Activated naive CD4-positive, alpha-beta T cell (primary cell): ENCODE measurements around the gene EPHA2.

Experiments used
- DNase-seq, 4 experiments: peaks; one replicate each; lab custom pipeline; 2025; lab: John Stamatoyannopoulos, UW

Gene EPHA2

DNA sequence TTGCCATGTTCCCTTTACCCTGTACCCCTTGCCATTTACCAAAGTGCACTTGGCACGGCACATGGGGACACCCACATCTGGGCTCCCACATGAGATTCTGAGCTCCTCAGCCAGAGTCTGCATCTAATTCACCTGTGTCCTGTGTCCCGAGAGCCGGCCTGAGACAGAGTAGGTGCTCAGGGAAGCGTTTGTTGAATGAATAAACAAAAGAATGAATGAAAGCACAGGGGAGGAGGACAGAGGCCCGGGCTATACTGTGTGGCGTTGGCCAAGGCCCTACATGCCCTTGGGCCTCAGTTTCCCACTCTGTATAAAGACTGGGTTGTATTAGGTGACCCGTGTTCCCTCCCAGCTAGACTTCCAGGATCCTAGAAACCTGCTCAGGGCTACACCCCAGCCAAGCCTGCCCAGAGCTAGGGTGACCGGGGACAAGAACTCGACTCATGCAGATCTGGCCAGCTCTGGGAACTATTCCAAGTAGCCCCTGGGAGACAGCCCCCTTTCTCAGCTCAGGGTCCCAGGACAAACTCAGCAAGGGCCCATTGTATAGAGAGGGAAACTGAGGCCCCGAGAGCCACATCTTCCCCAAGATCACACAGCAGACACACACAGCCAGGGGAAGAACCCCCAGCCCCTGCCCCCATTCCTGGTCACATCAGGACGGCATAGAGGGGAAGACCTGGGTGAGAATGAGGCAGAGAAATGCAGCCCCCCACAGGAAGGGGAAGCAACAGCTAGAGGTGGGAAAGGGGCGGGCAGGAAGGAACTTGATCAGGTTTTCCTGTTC lies 6.0 kb downstream of the EPHA2 start:
- DNase-seq = no peak

- DNase-seq = no peak
These were observed 6.7 kb downstream of the EPHA2 start for GRCh38 chr1:16149146-16149545.

DNA sequence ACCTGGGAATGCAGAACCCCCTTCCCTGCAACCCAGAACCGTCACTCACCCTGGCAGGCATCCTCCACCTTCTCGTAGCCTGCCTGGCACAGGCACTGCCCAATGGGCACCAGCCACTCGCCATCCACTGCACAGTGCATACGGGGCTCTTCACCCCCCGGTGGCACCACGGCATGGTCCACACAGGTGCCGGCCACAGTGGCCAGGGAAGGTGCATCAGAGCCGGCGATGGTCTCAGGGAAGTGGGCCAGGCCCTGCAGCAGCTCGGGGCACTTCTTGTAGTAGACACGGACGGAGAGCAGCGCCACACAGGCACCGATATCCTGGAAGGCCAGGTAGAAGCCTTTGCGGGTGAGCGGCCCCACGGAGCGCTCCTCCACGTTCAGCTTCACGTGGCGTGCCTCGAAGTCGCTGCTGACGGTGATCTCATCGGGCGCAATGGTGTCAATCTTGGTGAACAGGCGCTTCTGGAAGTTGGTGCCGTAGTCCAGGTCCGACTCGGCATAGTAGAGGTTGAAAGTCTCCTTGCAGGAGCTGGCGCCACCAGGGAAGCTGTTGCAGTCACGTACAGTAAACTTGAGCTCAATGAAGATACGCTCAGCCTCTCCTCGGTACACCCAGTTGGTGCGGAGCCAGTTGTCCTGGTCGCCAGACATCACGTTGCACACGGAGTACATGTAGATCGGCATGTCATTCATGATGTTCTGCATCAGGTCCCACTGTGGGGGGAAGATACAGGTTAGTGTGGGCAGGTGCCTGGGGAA lies 7.4 kb downstream of the EPHA2 start:
- DNase-seq = no peak

GRCh38 chr1:16147156-16147926 lies 8.5 kb downstream of the EPHA2 start:
- DNase-seq = no peak

- no peak for DNase-seq
These were observed 9.4 kb downstream of the EPHA2 start for GRCh38 chr1:16146279-16147155.

DNA sequence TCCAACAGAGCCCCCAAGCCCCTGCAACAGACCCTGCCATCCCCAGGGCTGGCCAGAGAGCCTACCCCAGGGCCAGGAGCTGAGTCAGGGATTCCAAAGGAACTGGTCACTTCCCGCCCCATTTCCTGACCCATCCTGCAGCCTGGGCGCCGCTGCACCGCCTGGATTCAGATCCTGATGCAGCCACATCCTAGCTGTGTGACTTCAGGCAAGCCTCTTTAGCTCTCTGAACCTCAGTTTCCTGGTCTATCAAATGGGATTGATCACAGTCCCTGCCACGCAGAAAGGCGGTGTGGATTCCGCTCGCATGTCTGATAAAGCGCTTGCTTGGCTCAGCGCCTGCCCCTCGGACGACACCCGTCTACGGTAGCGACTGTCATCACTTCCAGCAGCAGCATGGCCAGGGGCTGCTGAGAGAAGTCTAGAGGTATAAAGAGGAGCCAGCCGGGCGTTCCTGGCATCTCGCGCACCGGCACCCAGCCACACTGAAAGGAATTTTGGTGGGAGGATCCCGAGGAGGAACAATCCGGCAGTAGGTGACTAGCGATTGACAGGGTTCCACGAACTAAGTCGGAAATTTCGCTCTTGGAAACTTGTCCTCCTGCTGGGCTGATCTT lies 10.1 kb downstream of the EPHA2 start:
- DNase-seq = no peak

GRCh38 chr1:16145030-16145661 lies 10.7 kb downstream of the EPHA2 start:
- DNase-seq = no peak

DNA sequence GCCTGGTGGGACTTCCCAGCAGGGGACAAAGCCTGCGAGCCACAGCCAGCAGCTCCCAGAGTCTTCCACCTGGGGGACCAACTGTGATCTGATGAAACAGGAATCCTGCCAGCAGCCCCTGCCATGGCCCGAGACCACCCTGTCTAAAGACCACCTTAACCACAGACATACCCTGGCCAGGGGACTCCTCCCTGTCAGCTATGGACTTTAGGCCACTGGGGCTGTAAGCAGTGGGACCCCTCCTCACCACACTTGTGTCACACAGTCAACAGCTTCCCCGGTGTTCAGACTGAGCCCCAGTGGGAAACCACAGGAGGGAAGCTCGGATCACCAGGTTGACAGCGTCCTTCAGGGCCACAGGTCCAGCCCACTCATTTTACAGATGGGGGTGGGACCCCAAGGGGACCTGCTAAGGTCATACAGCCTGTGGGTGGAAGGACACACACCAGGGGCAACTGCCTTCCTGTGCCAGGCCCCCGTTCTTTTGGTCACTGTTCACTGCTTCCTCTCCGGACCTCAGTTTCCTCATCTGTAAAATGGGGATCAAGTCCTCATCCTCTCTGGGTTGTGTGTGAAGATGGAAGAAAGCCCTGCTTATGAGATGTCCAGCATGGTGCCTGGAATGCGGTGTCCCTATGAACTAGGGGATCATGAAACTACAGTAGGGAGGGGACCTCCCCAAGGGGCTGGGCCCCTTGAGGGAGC lies 11.4 kb downstream of the EPHA2 start:
- DNase-seq = no peak

DNA sequence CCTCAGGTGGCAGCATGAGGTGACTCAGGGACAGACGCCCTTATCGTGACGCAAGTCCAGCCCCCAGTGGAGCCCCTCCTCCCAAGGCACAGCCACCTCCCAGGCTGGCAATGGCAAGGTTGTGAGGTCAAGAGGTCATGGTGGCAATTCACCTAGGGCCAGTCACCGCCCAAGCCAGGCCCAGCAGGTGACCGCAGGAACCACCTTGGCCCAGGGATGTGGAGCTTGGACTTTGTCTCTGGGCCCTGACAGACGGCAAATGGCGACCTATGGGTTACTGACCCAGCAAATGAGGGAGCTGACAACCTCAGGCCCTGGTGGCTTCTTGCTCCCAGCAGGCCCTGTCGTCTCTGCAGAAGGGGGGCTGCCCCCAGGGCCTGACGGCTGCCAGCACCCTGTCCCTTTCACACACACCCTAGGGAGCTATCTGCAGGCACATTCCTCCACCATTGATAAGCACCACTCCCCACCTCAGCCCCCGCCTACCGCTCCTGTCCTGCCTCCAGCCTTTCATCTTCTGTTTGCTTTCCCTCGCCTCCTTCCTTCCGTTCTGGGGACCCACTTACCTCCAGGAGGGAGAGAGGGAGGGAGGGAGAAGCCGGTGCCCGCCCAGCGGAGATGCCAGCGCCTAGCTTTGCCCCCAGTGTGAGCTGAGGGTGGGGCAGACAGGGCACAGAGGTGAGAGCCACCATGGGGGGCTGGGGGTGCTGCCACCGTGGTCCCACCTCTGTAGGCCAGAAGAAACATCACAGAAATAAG lies 12.1 kb downstream of the EPHA2 start:
- DNase-seq = no peak

GRCh38 chr1:16143005-16143565 lies 12.8 kb downstream of the EPHA2 start:
- no peak for DNase-seq

GRCh38 chr1:16142383-16142995 lies 13.4 kb downstream of the EPHA2 start:
- DNase-seq = no peak

DNA sequence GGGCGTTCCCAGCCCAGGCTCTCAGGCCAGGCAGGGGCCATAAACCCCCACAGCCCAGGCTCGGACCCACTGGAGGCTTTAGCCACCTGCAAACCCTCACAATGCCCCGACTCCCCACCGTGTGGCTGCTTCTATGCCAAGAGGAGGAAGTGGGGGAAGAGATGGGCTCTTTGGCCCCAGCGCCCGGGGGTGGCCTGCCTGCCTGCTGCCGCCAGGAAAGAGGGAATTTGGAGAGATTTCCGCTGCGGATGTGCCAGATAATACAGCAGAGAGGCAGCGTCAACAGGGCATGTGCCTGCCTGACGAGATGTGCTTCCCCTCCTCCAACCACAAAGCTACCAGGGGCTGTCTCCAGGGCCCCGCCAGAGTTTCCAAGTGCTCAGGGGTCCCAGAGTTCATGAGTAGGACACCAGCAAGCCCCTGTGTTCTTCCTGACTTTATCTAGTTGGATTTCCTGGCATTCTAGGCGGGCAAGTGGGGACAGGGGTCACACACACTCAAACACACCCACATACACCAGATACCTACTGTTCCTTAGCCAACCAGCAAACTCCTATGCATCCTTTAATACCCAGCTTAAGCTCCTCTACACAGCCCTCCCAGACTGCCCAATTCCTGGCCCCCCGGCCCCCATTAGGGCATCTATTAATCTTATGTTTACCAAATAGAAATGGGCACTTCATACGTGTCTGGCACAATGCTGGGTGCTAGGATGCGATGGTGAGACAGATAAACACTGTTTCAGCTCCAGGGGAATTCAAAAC lies 14.1 kb downstream of the EPHA2 start:
- DNase-seq = no peak

DNA sequence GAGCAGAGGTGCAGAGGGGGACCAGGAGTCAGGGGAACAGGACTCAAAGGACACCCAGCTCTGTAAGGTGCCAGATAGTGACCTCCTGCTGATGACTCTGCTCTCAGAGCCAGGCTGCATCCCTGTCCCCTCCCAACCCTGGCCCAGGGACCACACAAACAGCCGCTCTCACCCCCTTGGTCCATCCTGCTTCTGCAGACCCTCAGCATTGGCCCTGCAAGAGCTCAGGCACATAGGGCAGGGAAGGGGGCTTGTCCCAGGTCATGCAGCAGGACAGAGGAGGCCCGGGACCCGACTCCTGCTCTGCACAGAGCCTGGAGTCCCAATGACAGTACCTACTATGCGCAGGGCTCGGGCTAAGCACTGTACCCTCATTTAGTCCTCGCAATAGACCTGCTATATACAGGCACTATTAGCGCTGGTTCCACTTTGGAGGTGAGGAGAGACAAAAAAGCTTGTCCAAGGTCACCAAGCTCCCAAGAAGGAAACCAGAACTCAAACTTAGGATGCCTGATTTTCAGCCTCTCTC lies 15.7 kb downstream of the EPHA2 start:
- DNase-seq = no peak

DNA sequence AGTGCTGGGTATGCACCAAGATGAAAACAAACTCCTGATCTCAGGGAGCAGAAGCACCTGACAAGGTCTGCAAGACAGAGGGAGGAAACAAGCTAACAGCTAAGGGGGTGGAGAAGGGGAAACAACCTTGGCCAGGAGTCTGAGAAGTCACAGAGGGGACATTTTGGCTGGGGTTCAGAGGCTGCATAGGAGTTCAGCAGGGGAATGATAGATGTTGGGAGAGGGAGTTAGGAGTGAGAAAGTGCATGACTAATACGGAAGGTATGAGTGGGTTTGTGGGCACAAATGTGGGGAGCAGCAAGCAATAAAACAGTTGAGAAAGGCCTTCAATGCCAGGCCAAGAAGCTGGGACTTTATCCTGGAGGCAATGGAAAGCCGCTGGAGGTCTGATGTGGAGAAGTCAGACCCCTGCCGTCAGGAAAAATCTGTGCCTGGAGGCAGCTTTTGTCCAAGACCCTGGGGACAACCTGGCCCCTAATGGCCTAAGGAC lies 16.4 kb downstream of the EPHA2 start:
- DNase-seq = no peak

DNA sequence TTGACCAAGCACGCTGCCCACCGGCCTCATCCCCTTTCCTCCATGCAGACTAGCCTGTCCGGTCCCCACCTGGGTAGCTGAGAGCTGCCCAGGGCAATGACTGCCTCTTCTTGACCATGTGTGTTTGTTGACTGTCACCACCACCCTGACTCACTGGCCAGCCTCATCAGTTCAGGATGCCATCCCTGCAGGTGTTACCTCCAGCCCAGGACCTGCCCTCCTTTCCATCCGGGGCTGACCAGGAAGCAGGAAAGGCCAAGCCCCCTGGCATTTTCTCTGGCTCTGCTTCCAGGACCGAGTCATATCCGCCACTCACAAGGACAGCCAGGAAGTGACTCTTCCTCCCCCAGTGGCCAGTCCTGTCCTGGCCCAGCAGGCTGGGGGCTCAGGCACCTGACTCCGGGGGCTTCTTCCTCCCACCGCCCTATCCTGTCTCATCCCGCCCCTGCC lies 17.1 kb downstream of the EPHA2 start:
- DNase-seq = no peak

DNA sequence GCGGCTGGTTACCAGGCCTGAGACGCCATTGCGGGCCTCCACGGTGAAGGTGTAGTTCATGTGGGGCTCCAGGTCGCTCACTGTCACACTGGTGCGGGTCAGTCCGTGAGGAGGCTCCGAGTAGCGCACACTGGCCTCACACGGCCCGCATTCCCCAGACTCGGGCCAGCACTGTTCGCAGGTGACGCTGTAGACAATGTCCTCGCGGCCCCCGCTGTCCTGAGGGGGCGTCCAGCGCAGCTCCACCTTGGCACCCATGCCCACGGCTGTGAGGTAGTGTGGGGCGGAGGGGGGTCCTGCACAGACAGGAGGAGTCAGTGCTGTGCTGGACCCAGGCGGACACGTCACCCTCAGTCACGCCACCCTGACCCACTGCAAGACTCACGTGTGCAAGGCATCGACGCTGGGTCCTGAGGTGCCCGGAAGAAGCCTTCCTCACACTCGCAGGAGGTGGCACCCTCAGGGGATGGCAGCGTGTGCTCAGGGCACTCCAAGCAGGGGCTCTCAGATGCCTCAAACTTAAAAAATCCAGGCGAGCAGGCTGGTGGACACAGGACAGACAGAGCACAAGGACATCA lies 17.9 kb downstream of the EPHA2 start:
- no peak for DNase-seq

GRCh38 chr1:16135501-16135900 lies 20.4 kb downstream of the EPHA2 start:
- no peak for DNase-seq
